VCaP (cell line): Measurements from ENCODE around the gene ZNF425.

Source experiments
- H3K27ac ChIP-seq: fragments of 450-650 bp; 2 replicates; pipeline ENCODE4 v1.5.1; 2017
- TF ChIP-seq, protein P1 (sequence below): fragments of 450-650 bp; conservative IDR thresholded peaks from 2 replicates; pipeline ENCODE4 v1.5.1; 2017; ENCODE audit warnings: mild to moderate bottlenecking, moderate library complexity

ZNF425 gene

DNA sequence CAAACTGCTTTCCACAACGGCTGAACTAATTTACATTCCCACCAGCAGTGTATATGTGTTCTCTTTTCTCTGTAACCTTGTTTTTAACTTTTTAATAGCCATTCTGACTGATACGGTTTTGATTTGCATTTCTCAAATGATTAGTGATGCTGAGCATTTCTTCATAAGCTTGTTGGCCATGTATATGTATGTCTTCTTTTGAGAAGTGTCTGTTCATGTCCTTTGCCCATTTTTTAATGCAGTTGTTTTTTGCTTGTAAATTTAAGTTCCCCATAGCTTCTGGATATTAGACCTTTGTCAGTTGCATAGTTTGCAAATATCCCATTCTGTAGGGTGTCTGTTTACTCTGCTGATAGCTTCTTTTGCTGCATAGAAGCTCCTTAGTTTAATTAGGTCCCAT is 41.7 kb downstream of the ZNF425 start:
- H3K27ac ChIP-seq = no peak overlapping the region
- TF ChIP-seq, protein P1, sequence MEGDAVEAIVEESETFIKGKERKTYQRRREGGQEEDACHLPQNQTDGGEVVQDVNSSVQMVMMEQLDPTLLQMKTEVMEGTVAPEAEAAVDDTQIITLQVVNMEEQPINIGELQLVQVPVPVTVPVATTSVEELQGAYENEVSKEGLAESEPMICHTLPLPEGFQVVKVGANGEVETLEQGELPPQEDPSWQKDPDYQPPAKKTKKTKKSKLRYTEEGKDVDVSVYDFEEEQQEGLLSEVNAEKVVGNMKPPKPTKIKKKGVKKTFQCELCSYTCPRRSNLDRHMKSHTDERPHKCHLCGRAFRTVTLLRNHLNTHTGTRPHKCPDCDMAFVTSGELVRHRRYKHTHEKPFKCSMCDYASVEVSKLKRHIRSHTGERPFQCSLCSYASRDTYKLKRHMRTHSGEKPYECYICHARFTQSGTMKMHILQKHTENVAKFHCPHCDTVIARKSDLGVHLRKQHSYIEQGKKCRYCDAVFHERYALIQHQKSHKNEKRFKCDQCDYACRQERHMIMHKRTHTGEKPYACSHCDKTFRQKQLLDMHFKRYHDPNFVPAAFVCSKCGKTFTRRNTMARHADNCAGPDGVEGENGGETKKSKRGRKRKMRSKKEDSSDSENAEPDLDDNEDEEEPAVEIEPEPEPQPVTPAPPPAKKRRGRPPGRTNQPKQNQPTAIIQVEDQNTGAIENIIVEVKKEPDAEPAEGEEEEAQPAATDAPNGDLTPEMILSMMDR = no peak

DNA sequence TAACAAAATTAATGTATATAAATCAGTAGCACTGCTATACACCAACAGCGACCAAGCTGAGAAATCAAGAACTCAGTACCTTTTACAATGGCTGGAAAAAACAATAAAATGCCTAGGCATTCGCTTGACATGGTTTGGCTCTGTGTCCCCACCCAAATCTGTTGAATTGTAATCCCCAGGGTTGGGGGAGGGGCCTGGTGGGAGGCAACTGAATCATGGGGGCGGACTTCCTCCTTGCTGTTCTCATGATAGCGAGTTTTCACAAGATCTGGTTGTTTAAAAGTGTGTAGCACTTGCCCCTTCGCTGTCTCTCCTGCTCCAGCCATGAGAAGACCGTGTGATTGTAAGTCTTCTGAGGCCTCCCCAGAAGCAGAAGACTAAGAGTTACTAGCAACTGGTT is 44.2 kb downstream of the ZNF425 start:
- TF ChIP-seq, protein P1 = no peak
- H3K27ac ChIP-seq = no peak overlapping the region

DNA sequence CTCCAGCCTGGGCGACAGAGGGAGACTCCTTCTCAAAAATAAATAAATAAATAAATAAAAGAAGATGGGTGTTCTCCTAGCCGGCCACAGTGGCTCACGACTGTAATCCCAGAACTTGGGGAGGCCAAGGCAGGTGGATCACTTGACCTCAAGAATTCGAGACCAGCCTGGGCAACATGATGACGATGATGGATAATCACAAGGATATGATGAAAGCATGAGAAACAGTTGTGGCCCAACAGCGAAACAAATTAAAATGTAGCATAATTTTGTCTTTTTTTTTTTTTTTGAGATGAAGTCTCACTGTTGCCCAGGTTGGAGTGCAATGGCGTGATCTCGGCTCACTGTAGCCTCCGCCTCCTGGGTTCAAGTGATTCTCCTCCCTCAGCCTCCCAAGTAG is 48.5 kb downstream of the ZNF425 start:
- TF ChIP-seq, protein P1 = no peak
- H3K27ac ChIP-seq = no peak overlapping the region

DNA sequence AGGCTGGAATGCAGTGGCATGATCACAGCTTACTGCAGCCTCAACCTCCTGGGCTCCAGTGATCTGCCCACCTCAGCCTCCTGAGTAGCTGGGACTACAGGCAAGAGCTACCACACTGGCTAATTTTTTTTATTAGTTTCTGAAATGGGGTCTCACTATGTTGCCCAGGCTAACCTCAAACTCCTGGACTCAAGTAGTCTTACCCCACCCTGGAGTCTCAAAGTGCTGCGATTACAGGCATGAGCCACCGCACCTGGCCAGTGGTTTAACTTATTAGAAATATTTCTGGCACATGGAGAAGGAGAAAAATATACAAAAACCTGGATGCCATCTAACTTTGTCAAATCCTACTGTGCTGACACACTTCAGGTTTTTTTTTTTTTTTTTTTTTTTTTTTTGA is 50.8 kb downstream of the ZNF425 start:
- no peak overlapping the region for H3K27ac ChIP-seq
- TF ChIP-seq, protein P1 = no peak

DNA sequence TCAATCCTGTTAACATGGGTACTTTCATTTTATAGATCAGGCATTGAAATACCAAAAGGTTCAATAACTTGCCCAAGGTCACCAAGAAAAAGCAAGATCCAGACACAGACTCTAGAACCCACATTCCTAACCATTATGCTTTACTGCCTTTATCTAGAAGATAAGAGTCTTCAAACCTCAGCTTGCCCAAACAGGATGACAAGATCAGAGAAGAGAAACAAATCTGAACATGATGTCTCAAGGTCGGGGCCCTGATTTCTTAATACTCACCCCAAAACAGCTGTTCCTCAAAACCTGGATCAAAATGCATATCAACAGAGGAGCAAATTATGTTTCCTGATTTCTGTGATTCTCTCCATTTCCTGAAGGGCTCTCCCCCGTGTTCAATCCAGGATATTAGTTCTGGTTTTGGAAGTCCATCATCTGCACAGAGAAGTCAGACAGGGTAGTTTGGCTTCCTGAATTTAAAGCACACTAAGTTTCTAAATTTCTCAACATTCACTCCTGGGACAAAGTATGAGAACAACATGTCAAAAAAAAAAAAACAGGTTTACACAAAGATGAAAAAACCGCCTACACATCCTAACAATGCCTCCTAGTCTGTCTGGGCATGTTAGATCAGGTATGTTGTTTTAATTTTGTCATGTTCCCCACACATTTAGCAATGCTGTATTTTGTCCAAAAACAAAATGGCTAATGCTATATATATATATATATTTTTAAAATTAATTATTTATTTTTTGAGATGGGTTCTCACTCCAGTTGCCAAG is 51.8 kb downstream of the ZNF425 start:
- TF ChIP-seq, protein P1 = no peak
- H3K27ac ChIP-seq = no peak overlapping the region

DNA sequence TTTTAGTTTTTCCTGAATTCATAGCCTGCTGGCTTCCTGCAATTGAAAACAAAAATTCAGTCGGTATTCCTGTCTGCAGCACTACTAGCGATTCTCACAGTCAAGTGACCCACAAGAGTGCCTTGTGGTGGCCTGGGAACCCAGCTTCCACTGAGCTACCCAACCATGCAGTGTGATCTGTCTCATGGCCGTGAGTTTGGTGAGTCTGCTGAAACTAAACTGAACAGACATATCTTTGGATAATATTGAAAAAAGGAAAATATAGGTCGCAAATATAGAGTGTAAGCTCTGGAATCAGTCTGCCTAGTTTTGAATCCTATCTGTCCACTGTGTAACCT is 53.7 kb downstream of the ZNF425 start:
- no peak overlapping the region for H3K27ac ChIP-seq
- TF ChIP-seq, protein P1 = no peak

DNA sequence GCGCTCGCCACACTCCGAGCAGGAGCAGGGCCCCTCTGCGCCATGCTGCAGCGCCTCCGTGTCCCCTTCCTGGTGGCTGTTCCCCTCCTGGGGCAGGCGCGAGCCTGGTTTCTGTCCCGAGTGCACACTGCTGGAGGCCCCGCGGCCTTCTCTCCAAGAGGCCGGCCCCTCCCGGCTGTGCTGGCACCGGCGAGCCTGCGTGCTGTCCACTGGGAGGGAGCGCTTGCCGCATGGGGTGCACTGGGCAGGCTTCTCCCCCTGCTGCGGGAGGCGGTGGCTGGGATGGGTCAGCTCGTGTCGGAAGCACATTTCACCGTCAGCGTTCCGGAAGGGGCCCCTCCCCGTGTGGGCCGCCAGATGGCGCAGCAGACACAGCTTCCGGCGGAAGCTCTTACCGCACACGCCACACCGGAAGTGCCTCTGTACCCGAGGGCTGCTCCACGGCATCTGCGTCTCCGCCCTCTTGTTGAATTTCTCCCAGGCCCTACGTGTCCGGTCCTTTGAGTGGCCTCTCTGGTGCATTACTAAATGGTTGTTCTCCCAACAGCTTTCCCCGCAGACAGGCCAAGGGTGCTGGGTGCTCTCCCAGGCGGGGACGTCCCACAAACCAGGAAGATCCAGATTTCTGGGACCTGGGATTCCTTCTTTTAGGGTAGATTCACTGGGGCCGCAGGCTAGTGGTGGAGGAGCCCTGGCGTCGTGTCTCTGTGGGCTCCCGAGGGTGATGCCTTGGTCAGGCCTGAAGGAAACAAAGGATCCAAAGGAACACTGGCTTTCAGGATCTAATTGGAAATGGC is 54.3 kb downstream of the ZNF425 start:
- TF ChIP-seq, protein P1 = peak; percentile 18

More for the DNA sequence above, 54.3 kb downstream of the ZNF425 start:
- H3K27ac ChIP-seq = no peak overlapping the region
